HepG2 (cell line): ENCODE data around the gene MGST1. TPM values are rescaled to one million over a fixed set of nuclear protein-coding genes. Genes with fewer than 3 reads are reported as not detected.

Experiments
- ARNTL ChIP-seq: sonication (generic); formaldehyde crosslinking; IDR thresholded peaks from 2 replicates; pipeline ENCODE4 v1.4.0; 2020; ENCODE audit warnings: mild to moderate bottlenecking, missing genetic modification reagents
- ATF4 ChIP-seq, 2 experiments: fragments of 450-650 bp in 1 of 2; sonication (generic) in 1 of 2; formaldehyde crosslinking; IDR thresholded peaks; 2 replicates each; pipeline versions ENCODE4 v1.5.0 to v1.8.0; 2020 to 2022; ENCODE audit warnings: mild to moderate bottlenecking in 1 of 2, missing genetic modification reagents in 1 of 2
- ATRX ChIP-seq: sonication (generic); formaldehyde crosslinking; IDR thresholded peaks from 2 replicates; pipeline ENCODE4 v1.4.0; 2020; ENCODE audit warnings: missing genetic modification reagents, borderline replicate concordance
- DPF2 ChIP-seq: sonication (generic); formaldehyde crosslinking; IDR thresholded peaks from 2 replicates; pipeline ENCODE4 v1.4.0; 2020; ENCODE audit warnings: mild to moderate bottlenecking, low read depth, missing genetic modification reagents, borderline replicate concordance
- E2F1 ChIP-seq: sonication (generic); formaldehyde crosslinking; IDR thresholded peaks from 2 replicates; pipeline ENCODE4 v1.5.0; 2020; ENCODE audit warnings: missing genetic modification reagents
- FOXA1 ChIP-seq, 2 experiments: fragments of 450-650 bp in 1 of 2; sonication (generic) in 1 of 2; formaldehyde crosslinking in 1 of 2; IDR thresholded peaks; 2 replicates each; pipeline versions ENCODE4 v1.4.0 to v1.6.1; 2016 to 2020; ENCODE audit warnings: missing genetic modification reagents in 1 of 2
- HCFC1 ChIP-seq: fragments of 150-350 bp; IDR thresholded peaks from 2 replicates; pipeline ENCODE4 v1.6.1; 2014; ENCODE audit warnings: low read depth, low read length
- HNF1A ChIP-seq, 2 experiments: sonication (generic) in 1 of 2; formaldehyde crosslinking in 1 of 2; IDR thresholded peaks; 2 replicates each; pipeline versions ENCODE4 v1.4.0 to v1.6.1; 2016 to 2020; ENCODE audit warnings: borderline replicate concordance in 1 of 2, low read depth in 1 of 2, mild to moderate bottlenecking in 1 of 2, missing genetic modification reagents in 1 of 2
- KLF9 ChIP-seq: IDR thresholded peaks from 2 replicates; pipeline ENCODE4 v1.6.1; 2016; ENCODE audit warnings: low read depth
- KMT2A ChIP-seq: sonication (generic); formaldehyde crosslinking; IDR thresholded peaks from 2 replicates; pipeline ENCODE4 v1.4.0; 2020; ENCODE audit warnings: missing genetic modification reagents
- PHF20 ChIP-seq: sonication (generic); formaldehyde crosslinking; IDR thresholded peaks from 2 replicates; pipeline ENCODE4 v1.5.0; 2020; ENCODE audit warnings: mild to moderate bottlenecking, missing genetic modification reagents
- POLR2AphosphoS2 ChIP-seq: IDR thresholded peaks from 2 replicates; pipeline ENCODE4 v1.6.1; 2011; ENCODE audit warnings: low read depth, low read length, improper control_type of control experiment
- SMYD3 ChIP-seq: sonication (generic); formaldehyde crosslinking; IDR thresholded peaks from 2 replicates; pipeline ENCODE4 v1.8.1; 2023; ENCODE audit warnings: mild to moderate bottlenecking, missing genetic modification reagents
- SP4 ChIP-seq: sonication (generic); formaldehyde crosslinking; IDR thresholded peaks from 2 replicates; pipeline ENCODE4 v1.8.1; 2023; ENCODE audit warnings: mild to moderate bottlenecking, missing genetic modification reagents
- YY1 ChIP-seq: IDR thresholded peaks from 2 replicates; pipeline ENCODE4 v1.6.1; 2011; ENCODE audit warnings: low read length, low read depth, moderate library complexity, mild to moderate bottlenecking; ENCODE audit not compliant: insufficient read depth, insufficient replicate concordance
- ZBTB20 ChIP-seq: sonication (generic); formaldehyde crosslinking; IDR thresholded peaks from 2 replicates; pipeline ENCODE4 v1.8.1; 2023; ENCODE audit warnings: missing genetic modification reagents, low read depth, mild to moderate bottlenecking, borderline replicate concordance
- ZEB1 ChIP-seq: IDR thresholded peaks from 2 replicates; pipeline ENCODE4 v1.6.1; 2012; ENCODE audit warnings: mild to moderate bottlenecking, low read depth, inconsistent platforms; ENCODE audit not compliant: insufficient replicate concordance
- ZMYM3 ChIP-seq: sonication (generic); formaldehyde crosslinking; IDR thresholded peaks from 2 replicates; pipeline ENCODE4 v1.5.1; 2020; ENCODE audit warnings: mild to moderate bottlenecking, missing genetic modification reagents
- ZNF235 ChIP-seq: sonication (generic); formaldehyde crosslinking; IDR thresholded peaks from 2 replicates; pipeline ENCODE4 v1.8.1; 2023; ENCODE audit warnings: mild to moderate bottlenecking, missing genetic modification reagents, borderline replicate concordance
- ZNF33A ChIP-seq: sonication (generic); formaldehyde crosslinking; IDR thresholded peaks from 2 replicates; pipeline ENCODE4 v1.5.1; 2020; ENCODE audit warnings: missing genetic modification reagents, mild to moderate bottlenecking, moderate library complexity, borderline replicate concordance
- ZNF607 ChIP-seq: sonication (generic); formaldehyde crosslinking; IDR thresholded peaks from 2 replicates; pipeline ENCODE4 v1.5.1; 2020; ENCODE audit warnings: missing genetic modification reagents, mild to moderate bottlenecking, borderline replicate concordance
- ZNF891 ChIP-seq: sonication (generic); formaldehyde crosslinking; IDR thresholded peaks from 2 replicates; pipeline ENCODE4 v1.5.0; 2020; ENCODE audit warnings: mild to moderate bottlenecking, missing genetic modification reagents
- polyA plus RNA-seq, 8 experiments: library from polyadenylated mRNA; depleted of rRNA in 3 of 8; stranded (reverse) in 7 of 8; unstranded in 1 of 8; fragments of >200 nt; fragmentation: Illumina TruSeq in 4 of 8; extraction: Trizol in 4 of 8; gene quantifications; 2 replicates each; pipeline versions ENCODE4 v1.2.1 to v1.2.3, GENCODE V29; 2011 to 2016; ENCODE audit warnings: low read depth in 4 of 8, missing spikeins in 1 of 8, mixed read lengths in 1 of 8; ENCODE audit not compliant: insufficient read depth in 1 of 8
- total RNA-seq, 5 experiments: library from RNA; depleted of rRNA; stranded (reverse); fragments of >200 nt; fragmentation: Illumina TruSeq; extraction: Trizol; gene quantifications; 2 replicates each; pipeline ENCODE4 v1.2.3, GENCODE V29; 2016; ENCODE audit warnings: low read depth in 1 of 5

The MGST1 gene
- total and polyA plus RNA-seq, 2 of the 13 experiments (the other 11 are each of a cell fraction or from before 2014, with no cell fraction given): 119 to 152 TPM

GRCh38 chr12:16347391-16348298 lies at the start of gene MGST1 (continued):
- TF ChIP-seq ZNF33A (CRISPR knock-in tag) (0 out of 2 replicates have a peak, but pooled peaks have one; percentile 54), PHF20 (CRISPR knock-in tag) (no peak), KLF9 (CRISPR knock-in tag) (no peak), ZBTB20 (CRISPR knock-in tag) (no peak), E2F1 (CRISPR knock-in tag) (peak; percentile 58; the same call in 1 of the 2 replicates), ATRX (CRISPR knock-in tag) (no peak), ATF4 (CRISPR knock-in tag; IDR thresholded peaks at IDR 0.05) (no peak), KMT2A (peak; percentile 81), SMYD3 (CRISPR knock-in tag) (peak; percentile 90), ZNF891 (CRISPR knock-in tag) (no peak), HNF1A (IDR thresholded peaks at IDR 0.05; ENCODE audit: low read depth) (no peak), HNF1A (CRISPR knock-in tag; IDR thresholded peaks at IDR 0.05; ENCODE audit: borderline replicate concordance) (no peak; the same call in 1 of the 2 replicates), ZNF235 (CRISPR knock-in tag) (no peak), YY1 (peak; percentile 29), FOXA1 (IDR thresholded peaks at IDR 0.05) (no peak), FOXA1 (CRISPR knock-in tag; IDR thresholded peaks at IDR 0.05) (0 out of 2 replicates have a peak, but pooled peaks have one; percentile 8), HCFC1 (no peak), ZMYM3 (no peak), ZEB1 (peak; percentile 42), SP4 (0 out of 2 replicates have a peak, but pooled peaks have one; percentile 42), ARNTL (CRISPR knock-in tag) (0 out of 2 replicates have a peak, but pooled peaks have one; percentile 24), ZNF607 (CRISPR knock-in tag) (no peak), POLR2AphosphoS2 (no peak), DPF2 (no peak)
